ENCODE data around the gene GRSF1. TPM values are rescaled to one million over a fixed set of nuclear protein-coding genes. Genes with fewer than 3 reads are reported as not detected.

The GRSF1 gene
- total and polyA plus RNA-seq, 2 of the 13 experiments (the other 11 are each of a cell fraction or from before 2014, with no cell fraction given): 66.5 to 103 TPM

DNA sequence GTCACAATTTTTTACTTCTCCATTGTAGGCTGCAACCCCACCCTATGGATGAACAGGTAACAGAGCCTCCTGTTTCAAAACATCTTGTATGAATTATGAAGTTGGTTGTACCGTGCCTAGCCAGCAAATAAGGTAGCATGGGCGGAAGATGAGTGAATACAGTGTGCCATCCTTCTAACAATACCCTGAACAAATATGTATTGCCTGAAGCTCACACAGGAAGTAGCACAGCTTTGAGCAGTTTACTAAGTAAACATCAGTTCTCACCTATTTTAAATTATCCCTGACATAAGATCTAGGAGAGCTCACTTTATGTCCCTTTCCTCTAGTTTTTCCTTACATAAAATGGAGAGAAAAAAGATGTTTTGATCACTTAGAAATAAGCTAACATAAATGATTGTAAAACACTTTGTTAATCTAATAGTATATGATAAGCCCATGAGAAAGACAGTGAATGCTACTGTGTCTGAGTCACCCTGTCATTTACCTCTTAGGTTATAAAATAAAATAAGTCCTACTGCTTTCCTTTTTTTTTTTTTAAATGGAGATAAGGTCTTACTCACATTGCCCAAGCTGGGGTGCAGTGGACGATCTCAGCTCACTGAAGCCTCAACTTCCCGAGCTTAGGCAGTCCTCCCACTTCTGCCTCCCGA lies 36.6 kb downstream of the GRSF1 start:
- no peak for FAIRE-seq
- Histone ChIP-seq H3K4me3 (replicated peaks in 1 of 3; ENCODE audit: insufficient read depth in 1 of 3, low read depth in 2 of 3, low read length in 3 of 3) (no peak overlapping the region), H3K4me1 (ENCODE audit: insufficient read depth, low read length) (peaks cover 6% of the 10 kb centered on the region; the same call in 1 of the 2 replicates), H3K9ac (ENCODE audit: insufficient read depth, low read depth, low read length) (no peak overlapping the region), H3K4me2 (ENCODE audit: low read depth, low read length) (no peak overlapping the region), H4K20me1 (ENCODE audit: insufficient read depth, low read length) (no peaks in the 10 kb centered on the region), H3K27me3 (ENCODE audit: control insufficient read depth in 1 of 2, insufficient read depth in 2 of 2, low read length in 2 of 2) (no peaks in the 10 kb centered on the region), H3K79me2 (ENCODE audit: insufficient read depth, low read length) (no peaks in the 10 kb centered on the region), H3K36me3 (replicated peaks in 1 of 2; ENCODE audit: control insufficient read depth in 1 of 2, insufficient read depth in 2 of 2, low read length in 2 of 2) (peaks cover 0 to 2% of the 10 kb centered on the region in 2 experiments; a peak in 1 of 5 replicates), H3K27ac (ENCODE audit: extremely low read length, insufficient read depth, low read length) (no peak overlapping the region), H3K9me3 (ENCODE audit: low read length) (no peaks in the 10 kb centered on the region), H2AFZ (ENCODE audit: low read length) (no peak overlapping the region)
- in situ Hi-C loops (cut with HindIII; ENCODE audit: extremely low pct_ligation_motif_present, low pct_unique_long_range_greater_than_20kb): no loop called here
- POLR2A ChIA-PET: no interaction called here
- DNase-seq (ENCODE audit: low spot score): no peak
- ATAC-seq: no peak; the same call in 2 of the 3 replicates
- WGBS (ENCODE audit: low lambda C conversion rate): 95% methylated on average over 5 of the region's 5 CpGs
- CTCF ChIA-PET (ENCODE audit: low intra/inter-chr PET ratio, low total read pairs): no interaction called here
- no TSS peak for BruUV-seq (replicated peaks)
- intact Hi-C loops (cut with micrococcal nuclease; ENCODE audit: unreplicated experiment): no loop called here
- TF ChIP-seq ZNF879 (CRISPR knock-in tag; IDR thresholded peaks at IDR 0.05) (no peak), TEAD3 (CRISPR knock-in tag; optimal IDR thresholded peaks at IDR 0.05; ENCODE audit: borderline replicate concordance) (no peak), GATAD1 (CRISPR knock-in tag; IDR thresholded peaks at IDR 0.05) (no peak), MIER2 (CRISPR knock-in tag; IDR thresholded peaks at IDR 0.05) (no peak), ETV5 (CRISPR knock-in tag; IDR thresholded peaks at IDR 0.05; ENCODE audit: borderline replicate concordance) (no peak), NCOR1 (IDR thresholded peaks at IDR 0.05; ENCODE audit: borderline replicate concordance, low read length) (no peak), KDM2A (CRISPR knock-in tag; IDR thresholded peaks at IDR 0.05; ENCODE audit: borderline replicate concordance, low read depth) (no peak), FOXA3 (CRISPR knock-in tag; IDR thresholded peaks at IDR 0.05) (0 out of 2 replicates have a peak, but pooled peaks have one; percentile 17), ZNF768 (CRISPR knock-in tag; IDR thresholded peaks at IDR 0.05) (no peak)
- TF ChIP-seq, protein P1, sequence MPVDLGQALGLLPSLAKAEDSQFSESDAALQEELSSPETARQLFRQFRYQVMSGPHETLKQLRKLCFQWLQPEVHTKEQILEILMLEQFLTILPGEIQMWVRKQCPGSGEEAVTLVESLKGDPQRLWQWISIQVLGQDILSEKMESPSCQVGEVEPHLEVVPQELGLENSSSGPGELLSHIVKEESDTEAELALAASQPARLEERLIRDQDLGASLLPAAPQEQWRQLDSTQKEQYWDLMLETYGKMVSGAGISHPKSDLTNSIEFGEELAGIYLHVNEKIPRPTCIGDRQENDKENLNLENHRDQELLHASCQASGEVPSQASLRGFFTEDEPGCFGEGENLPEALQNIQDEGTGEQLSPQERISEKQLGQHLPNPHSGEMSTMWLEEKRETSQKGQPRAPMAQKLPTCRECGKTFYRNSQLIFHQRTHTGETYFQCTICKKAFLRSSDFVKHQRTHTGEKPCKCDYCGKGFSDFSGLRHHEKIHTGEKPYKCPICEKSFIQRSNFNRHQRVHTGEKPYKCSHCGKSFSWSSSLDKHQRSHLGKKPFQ (CRISPR knock-in tag; IDR thresholded peaks at IDR 0.05; ENCODE audit: insufficient replicate concordance): peak; percentile 29
